Breast epithelium (tissue), 4 donors: ENCODE measurements around the gene LAMB3. TPM values are rescaled to one million over a fixed set of nuclear protein-coding genes. Genes with fewer than 3 reads are reported as not detected.

Experiments used
- DNase-seq, 2 donors: peaks; one replicate each; pipeline ENCODE4 v3.0.0-alpha.2; 2019; ENCODE audit warnings: low spot score in 2 of 2
- H3K27ac ChIP-seq, 2 donors: fragments of 200-600 bp; sonication (generic) in 1 of 2; one replicate each; pipeline ENCODE4 v1.5.1; 2016 to 2019; ENCODE audit warnings: mild to moderate bottlenecking in 1 of 2
- H3K27me3 ChIP-seq, 2 donors: fragments of 200-600 bp; sonication (generic) in 1 of 2; one replicate each; pipeline versions ENCODE4 v1.5.1 to v1.6.0; 2017 to 2019; ENCODE audit warnings: control low read depth in 1 of 2, mild to moderate bottlenecking in 1 of 2
- H3K36me3 ChIP-seq: fragments of 200-600 bp; one replicate; pipeline ENCODE4 v1.5.1; 2019
- H3K4me1 ChIP-seq, 2 donors: fragments of 200-600 bp; sonication (generic); one replicate each; pipeline ENCODE4 v1.5.1; 2016 to 2019; ENCODE audit warnings: control low read depth in 1 of 2
- H3K4me3 ChIP-seq, 3 donors: fragments of 200-600 bp; sonication (generic); 1 replicate in 2 of 3; 2 replicates in 1 of 3; pipeline ENCODE4 v1.5.1; 2016 to 2019; ENCODE audit warnings: mild to moderate bottlenecking in 3 of 3, moderate library complexity in 2 of 3
- H3K9me3 ChIP-seq, 2 donors: fragments of 200-600 bp; sonication (generic) in 1 of 2; one replicate each; pipeline ENCODE4 v1.5.1; 2016 to 2019; ENCODE audit warnings: control low read depth in 1 of 2
- POLR2A ChIP-seq: fragments of 450-650 bp; IDR thresholded peaks from one replicate; pipeline ENCODE4 v1.6.1; 2016; ENCODE audit warnings: antibody characterized with exemption, mild to moderate bottlenecking, moderate library complexity
- POLR2AphosphoS5 ChIP-seq, 3 donors: sonication (generic); formaldehyde crosslinking; IDR thresholded peaks; one replicate each; pipeline ENCODE4 v1.6.1; 2017; ENCODE audit warnings: antibody characterized with exemption in 3 of 3
- intact Hi-C: fragments of 100-400 bp; cut with DNase I; formaldehyde crosslinking; loops from one replicate; pipeline ENCODE4 v1.15.1; 2023; ENCODE audit warnings: low total_unique reads
- total RNA-seq, 3 donors: library from RNA; depleted of rRNA; stranded (reverse); fragments of >200 nt; gene quantifications; one replicate each; pipeline ENCODE4 v1.1.0, GENCODE V29; 2016
- TF ChIP-seq, protein P1 (sequence below), 3 donors: fragments of 450-650 bp; IDR thresholded peaks; one replicate each; pipeline ENCODE4 v1.5.1; 2016 to 2017; ENCODE audit warnings: antibody characterized with exemption in 3 of 3, mild to moderate bottlenecking in 3 of 3, moderate library complexity in 3 of 3

LAMB3 gene
- total RNA-seq, 3 donors from 2014 or later, result 23.9 to 48.0 (median 35.6) TPM

- H3K4me1 ChIP-seq, result no peaks in the 10 kb centered on the region
- peaks cover 0 to 3% of the 10 kb centered on the region in 2 donors for H3K27me3 ChIP-seq
- peak overlapping the region in 1 of 3 donors; percentile 43 for H3K4me3 ChIP-seq
- no peaks in the 10 kb centered on the region for H3K36me3 ChIP-seq
- intact Hi-C loops, result loop anchor here (2.0 to 10.0 kb wide), 2 partner anchors 75 to 125 kb away; no protein-coding TSS in a partner anchor
- TF ChIP-seq POLR2A, result no peak
- TF ChIP-seq, protein P1, sequence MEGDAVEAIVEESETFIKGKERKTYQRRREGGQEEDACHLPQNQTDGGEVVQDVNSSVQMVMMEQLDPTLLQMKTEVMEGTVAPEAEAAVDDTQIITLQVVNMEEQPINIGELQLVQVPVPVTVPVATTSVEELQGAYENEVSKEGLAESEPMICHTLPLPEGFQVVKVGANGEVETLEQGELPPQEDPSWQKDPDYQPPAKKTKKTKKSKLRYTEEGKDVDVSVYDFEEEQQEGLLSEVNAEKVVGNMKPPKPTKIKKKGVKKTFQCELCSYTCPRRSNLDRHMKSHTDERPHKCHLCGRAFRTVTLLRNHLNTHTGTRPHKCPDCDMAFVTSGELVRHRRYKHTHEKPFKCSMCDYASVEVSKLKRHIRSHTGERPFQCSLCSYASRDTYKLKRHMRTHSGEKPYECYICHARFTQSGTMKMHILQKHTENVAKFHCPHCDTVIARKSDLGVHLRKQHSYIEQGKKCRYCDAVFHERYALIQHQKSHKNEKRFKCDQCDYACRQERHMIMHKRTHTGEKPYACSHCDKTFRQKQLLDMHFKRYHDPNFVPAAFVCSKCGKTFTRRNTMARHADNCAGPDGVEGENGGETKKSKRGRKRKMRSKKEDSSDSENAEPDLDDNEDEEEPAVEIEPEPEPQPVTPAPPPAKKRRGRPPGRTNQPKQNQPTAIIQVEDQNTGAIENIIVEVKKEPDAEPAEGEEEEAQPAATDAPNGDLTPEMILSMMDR (IDR thresholded peaks at IDR 0.05), result peak; percentile 63 to 75 (median 65)
- peak; percentile 75 to 77 for DNase-seq
- no peak overlapping the region for H3K27ac ChIP-seq
- no peaks in the 10 kb centered on the region for H3K9me3 ChIP-seq
Observed at GRCh38 chr1:209569455-209570207, 82.6 kb downstream of the LAMB3 start.

DNA sequence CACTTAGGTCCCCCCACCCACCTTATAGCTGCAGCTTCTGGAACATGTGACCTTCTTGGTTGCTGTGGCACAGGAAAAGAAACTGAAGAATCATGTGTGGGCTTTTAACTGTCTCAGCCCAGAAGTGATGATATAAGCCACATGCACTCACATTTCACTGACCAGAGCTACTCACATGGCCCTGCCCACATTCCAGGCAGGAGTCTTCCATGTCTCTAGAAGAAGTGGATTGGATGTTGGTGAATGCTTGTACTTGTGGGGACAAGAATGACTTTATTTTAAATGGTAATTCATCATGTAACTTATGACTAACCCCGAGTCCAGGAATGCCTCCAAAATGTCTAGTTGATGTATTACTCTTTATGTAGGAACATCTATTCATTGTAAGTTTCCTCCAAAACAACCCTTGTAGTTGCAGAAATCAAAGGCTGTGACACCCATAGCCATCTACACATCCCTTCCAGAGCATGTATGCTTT is 84.5 kb downstream of the LAMB3 start:
- TF ChIP-seq POLR2AphosphoS5 (IDR thresholded peaks at IDR 0.05) (no peak), POLR2A (no peak)
- TF ChIP-seq, protein P1 (IDR thresholded peaks at IDR 0.05), result no peak
- Histone ChIP-seq H3K36me3 (no peaks in the 10 kb centered on the region), H3K27me3 (peaks cover 0 to 3% of the 10 kb centered on the region in 2 donors), H3K27ac (no peak overlapping the region), H3K4me3 (no peak overlapping the region), H3K9me3 (no peaks in the 10 kb centered on the region), H3K4me1 (no peaks in the 10 kb centered on the region)
- intact Hi-C loops, result loop anchor here (2.0 kb wide), 1 partner anchor 77 kb away; no protein-coding TSS in a partner anchor
- DNase-seq, result no peak

- H3K9me3 ChIP-seq, result no peaks in the 10 kb centered on the region
- TF ChIP-seq, protein P1 (IDR thresholded peaks at IDR 0.05), result peak; percentile 44 to 78 (median 66)
- TF ChIP-seq POLR2AphosphoS5 (IDR thresholded peaks at IDR 0.05), result no peak
- H3K36me3 ChIP-seq, result no peaks in the 10 kb centered on the region
- no peak overlapping the region for H3K27ac ChIP-seq
- H3K4me1 ChIP-seq, result no peaks in the 10 kb centered on the region
- intact Hi-C loops, result no loop called here
- no peak overlapping the region for H3K4me3 ChIP-seq
- H3K27me3 ChIP-seq, result peaks cover 0 to 3% of the 10 kb centered on the region in 2 donors
- peak; percentile 69 to 78 for DNase-seq
Observed at GRCh38 chr1:209565759-209566678, 86.2 kb downstream of the LAMB3 start.

Other genes starting within 250 kb of the LAMB3 start
- gene CAMK1G, start 68.7 kb downstream of the LAMB3 start, total RNA-seq, result 1 to 10 TPM in 1 of 3 donors, under 1 TPM in 1, not detected in 1; 0.16 to 1.8 TPM
- gene G0S2, start 23.0 kb upstream of the LAMB3 start, total RNA-seq, result 1,000 to 10,000 TPM in 1 of 3 donors, 100 to 1,000 TPM in 2; 198 to 1,307 (median 636) TPM
- gene HSD11B1, start 52.4 kb upstream of the LAMB3 start, total RNA-seq, result 10 to 100 TPM in 1 of 3 donors, 1 to 10 TPM in 1, under 1 TPM in 1; 0.88 to 90.1 (median 7.5) TPM
- 1 to 10 TPM; 3.6 to 4.6 (median 4.4) TPM for gene TRAF3IP3, start 103.6 kb upstream of the LAMB3 start, total RNA-seq
- 1 to 10 TPM in 2 of 3 donors, under 1 TPM in 1; 0.64 to 3.1 (median 2.0) TPM for gene C1orf74, start 132.1 kb upstream of the LAMB3 start, total RNA-seq
- gene IRF6, start 153.7 kb upstream of the LAMB3 start, total RNA-seq, result 10 to 100 TPM in 2 of 3 donors, 1 to 10 TPM in 1; 1.9 to 81.8 (median 42.9) TPM
- 10 to 100 TPM in 2 of 3 donors, 1 to 10 TPM in 1; 6.4 to 15.5 (median 11.1) TPM for gene UTP25, start 175.5 kb upstream of the LAMB3 start, total RNA-seq